CD4-positive, alpha-beta T cell treated with Interleukin-4 for 4 hours (primary cell): ENCODE data around the gene MCOLN2.
A peak's percentile ranks its signal among the peaks of the same experiment; 100 is the strongest.

Source experiments
- DNase-seq: peaks from one replicate; pipeline ENCODE4 v3.0.0-alpha.2; 2020

MCOLN2 gene

DNA sequence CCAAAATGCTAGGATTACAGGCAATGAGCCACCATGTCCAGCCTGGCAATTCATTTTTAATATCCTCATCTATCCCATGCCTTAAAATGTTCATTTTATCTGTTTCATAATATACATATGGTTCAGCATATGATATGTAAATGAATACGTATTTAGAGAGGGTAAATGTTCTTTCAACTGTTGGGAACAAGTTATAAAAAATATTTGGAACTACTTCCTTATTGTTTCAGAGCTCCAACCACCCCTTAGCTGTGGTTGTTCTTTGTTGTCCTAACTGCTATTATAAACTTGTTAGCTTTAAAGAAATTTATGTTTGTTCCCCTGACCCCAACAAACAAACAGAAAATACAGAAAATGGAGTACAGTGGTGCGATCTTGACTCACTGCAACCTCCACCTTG lies 14.5 kb downstream of the MCOLN2 start:
- DNase-seq: no peak

DNA sequence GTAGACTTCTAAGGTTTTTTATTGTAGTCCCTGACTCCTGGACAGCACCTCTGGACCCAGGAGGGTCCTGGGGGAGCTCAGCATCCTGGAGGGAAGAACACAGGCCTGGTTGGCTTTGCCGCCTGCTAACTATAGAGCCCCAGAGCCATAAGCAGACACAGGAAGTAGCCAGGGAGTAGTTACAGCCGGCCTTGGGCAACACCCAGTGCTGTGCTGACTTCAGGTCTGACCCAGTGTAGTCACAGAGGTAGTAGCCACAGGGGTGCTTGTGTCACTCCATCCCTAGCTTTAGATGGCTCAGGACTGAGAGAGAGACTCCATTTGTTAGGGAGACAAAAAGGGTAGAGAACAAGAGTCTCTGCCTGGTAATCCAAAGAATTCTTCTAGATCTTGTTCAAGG lies 21.9 kb downstream of the MCOLN2 start:
- DNase-seq: no peak

DNA sequence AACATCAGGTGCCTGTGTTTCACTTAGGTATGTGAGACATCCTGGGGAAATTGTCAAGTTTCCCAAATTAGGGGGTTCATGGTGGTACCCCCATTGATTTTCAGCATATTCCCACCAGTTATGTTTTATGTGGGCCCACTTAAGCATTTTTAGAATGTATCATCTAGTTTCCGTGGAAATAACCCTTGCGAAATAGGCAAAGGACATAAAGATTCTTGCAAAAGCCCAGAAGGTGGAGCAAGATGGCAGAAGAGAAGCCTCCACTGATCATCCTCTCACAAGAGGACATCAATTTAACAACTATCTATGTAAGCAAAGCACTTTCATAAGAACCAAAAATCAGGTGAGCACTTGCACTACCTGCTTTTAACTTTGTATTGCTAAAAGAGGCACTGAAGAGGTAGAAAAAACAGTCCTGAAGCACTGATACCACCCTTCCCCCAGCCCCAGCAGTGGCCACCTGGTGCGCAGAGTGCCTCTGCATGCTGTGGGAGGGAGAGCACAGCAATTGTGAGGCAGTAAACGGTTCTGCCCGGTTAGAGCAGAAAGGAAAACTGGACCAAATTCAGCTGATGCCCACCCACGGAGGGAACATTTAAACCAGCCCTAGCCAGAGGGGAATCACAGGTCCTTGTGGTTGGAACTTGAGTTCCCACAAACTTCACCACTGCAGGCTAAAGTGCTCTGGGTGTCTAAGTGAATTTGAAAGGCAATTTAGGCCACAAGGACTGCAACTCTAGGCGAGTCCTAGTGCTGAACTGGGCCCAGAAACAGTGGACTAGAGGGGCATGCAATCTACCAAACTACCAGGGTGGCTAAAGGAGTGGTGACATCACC lies 23.2 kb downstream of the MCOLN2 start:
- no peak for DNase-seq

DNA sequence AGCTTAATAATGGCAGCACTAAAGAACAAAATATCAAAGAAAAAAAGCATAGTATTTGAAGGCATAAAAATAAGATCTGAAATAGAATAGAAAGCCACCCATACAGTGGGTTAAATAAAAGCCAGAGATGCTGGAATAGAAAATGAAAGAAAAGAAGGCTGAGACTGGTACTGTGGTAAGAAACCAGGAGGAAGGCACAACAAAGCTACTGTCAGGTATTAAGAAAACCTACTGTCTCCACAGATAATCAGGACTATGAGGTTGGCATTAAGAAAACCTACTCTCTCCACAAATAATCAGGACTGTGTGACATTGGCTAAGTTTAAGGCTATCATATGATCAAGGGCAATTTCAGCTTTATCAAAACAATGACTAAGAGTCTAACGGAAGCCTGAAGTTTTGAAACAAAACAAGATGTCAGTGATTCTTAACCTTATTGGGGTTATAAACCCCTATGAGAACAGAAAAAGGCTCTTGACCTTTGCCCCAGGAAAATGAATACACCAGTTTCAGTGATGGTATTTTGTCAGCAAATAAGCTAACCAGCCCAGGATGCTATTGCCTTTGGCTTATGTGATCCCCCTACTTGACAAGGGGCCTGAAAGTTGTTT lies 24.4 kb downstream of the MCOLN2 start:
- DNase-seq: no peak

DNA sequence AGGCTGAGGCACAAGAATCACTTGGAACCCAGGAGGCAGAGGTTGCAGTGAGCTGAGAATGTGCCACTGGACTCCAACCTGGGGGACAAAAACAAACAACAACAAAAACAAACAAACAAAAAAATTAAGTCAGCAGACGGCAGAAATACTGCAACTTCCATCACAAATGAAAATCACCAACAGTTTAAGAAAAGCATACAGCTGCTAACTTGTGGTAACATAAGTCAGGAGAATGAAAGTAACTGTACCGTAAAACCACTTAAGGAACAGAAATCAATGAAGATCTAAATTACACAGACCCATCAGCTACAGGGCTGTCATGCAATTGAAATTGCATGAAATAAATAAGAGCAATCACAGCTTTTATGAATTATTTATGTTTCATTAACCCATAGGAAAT lies 25.0 kb downstream of the MCOLN2 start:
- DNase-seq: no peak

DNA sequence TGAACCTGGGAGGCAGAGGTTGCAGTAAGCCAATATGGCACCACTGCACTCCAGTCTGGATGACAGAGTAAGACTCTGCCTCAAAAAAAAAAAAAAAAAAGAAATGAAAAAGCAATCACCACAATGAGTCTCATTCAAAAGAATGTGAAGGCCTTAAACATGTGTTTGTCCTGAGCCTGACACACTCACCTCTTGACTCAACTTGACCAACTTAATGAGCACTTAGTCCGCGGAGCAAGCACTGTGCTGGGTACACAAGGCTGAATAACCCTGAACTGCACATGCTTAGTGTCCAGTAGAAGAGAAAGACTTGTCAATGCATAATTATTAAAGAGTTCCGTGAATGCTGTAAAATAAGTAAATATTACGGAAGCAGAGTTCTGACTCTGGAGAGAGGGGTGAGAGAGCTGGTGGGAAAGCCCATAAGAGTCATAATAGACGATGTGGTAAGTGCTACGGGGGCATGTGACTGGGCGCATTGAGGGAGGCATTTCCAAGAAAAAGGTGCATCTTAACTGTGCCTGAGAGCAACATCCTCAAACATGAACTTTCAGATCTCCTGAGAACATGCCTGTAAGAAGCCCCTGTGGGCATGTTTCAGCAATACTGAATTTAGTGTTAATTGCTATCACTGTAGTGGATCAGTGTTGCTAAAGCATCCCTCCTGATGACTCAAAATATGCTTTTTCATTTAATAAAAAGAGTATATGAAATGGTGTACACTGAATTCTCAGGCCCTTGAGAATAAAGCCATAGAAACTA lies 27.2 kb downstream of the MCOLN2 start:
- no peak for DNase-seq

DNA sequence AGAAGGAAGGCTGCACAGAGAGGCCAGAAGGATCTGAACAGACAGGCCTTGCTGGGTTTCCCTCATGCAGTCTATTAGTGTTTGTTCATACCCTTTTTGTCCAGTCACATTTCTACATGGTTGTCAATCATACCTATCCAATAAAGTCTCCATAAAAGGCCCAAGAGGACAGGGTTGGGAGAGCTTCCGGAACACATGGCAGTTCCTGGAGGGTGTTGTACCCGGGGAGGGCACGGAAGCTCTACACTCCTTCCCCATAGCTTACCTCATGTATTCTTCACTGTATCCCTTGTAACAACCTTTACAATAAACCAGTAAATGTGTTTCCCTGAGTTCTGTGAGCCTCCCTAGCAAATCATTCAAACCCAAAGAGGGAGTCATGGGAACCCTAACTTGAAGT lies 28.0 kb downstream of the MCOLN2 start:
- DNase-seq: no peak

DNA sequence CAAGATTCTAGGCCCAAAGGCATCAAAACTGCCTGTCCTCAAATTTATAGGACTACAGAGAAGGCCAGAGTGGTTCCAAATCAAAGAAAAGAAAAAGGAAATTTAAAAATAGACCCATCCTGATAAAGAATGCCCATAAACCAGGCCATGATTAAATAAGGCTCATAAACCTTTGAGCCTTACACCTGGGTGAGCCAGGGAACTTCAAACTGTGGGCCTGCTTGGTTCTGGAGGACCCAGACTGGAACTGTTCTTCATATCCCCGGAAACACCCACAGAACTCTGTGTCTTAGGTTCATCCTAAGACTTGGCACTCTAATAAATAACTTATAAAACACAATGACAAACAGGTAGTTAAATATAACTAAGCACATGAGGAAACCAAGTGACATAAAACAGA lies 28.8 kb downstream of the MCOLN2 start:
- no peak for DNase-seq

DNA sequence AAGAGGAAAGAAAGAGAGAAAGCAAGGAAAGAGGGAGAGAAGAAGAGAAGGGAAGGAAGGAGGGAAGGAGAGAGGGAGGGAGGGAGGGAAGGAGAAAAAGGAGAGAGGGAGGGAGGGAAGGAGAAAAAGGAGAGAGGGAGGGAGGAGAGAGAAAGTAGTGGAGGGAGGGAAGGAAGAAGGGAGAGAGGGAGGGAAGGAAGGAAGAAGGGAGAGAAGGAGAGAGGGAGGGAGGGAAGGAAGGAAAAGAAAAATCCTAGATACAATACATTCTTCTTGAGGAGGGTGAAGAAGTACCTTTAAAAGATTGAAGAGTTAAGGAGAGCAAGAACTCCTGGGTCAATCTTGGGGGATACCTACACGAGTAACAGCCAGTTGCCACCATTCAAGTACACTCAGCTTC lies 29.2 kb downstream of the MCOLN2 start:
- DNase-seq: no peak

DNA sequence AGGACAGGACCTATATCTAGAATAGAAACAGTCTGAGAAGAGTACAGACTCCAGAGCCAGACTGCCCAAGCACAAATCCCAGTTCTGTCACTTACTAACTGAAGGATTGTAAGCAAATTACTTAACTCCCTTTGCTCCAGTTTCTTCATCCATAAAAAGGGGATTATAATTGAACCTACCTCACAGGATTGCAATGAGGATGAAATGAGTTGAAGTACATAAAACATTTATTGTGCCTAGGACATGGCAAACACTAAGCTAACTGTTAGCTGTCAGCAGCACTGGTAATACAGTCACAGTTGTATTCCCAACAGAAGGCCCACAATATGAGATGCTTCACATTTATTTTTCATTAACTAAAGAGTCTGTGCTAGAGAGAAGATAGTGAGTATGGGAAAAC lies 33.9 kb downstream of the MCOLN2 start:
- DNase-seq: no peak

DNA sequence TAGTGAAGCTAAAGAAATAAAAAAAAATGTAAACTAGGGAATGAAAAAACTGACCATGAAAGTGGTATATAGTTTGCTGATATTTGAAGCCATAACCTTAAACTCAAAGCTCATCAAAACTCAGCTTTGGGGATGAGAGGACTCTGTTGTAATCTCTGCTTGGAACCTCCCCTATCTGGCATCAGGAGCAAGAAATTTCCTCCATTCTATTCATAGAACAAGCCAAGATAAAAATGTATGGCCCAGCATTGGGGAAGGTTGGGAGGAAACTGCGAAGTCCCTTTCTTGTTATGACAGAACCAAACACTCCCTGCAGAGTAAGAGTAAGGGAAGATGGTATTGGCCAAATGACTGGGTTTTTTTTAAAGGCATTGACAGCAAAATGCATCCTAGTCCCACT lies 35.6 kb downstream of the MCOLN2 start:
- DNase-seq: no peak

DNA sequence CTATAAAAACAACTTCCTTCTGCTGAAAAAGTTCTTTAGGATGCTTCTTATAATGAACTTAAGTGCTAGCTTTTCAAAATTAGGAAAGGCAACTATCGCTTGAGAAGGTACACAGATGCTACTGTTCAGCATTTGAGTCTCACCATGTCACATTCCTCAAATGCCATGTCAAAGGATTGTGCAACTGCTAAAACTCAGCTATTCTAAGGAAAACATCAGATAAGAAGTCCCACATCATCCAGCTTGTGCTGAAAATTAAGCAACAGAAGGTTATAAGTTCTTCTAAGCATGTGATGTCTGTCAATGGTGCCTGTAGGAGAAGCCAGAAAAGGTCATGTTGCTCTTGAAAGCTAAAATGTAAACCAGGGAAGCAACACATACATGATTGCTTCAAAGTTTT lies 36.5 kb downstream of the MCOLN2 start:
- no peak for DNase-seq

DNA sequence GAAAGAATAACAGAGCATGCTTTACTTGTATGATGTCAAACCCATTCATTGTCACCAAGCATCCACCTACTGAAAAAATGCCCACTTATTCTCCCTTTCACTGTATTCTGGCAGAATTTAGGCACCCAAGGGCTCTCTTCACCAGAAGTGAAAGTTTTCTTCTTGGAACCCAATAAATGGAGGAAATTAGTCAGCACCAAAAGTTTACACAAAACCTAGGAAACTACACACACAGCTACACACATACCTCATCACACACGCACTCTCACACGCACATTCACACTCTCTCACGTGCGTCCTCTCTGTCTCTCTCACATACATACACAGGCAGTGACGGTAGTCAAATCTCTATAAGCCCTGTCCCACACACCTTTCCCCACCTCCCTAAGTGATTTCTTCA lies 37.6 kb downstream of the MCOLN2 start:
- DNase-seq: no peak

DNA sequence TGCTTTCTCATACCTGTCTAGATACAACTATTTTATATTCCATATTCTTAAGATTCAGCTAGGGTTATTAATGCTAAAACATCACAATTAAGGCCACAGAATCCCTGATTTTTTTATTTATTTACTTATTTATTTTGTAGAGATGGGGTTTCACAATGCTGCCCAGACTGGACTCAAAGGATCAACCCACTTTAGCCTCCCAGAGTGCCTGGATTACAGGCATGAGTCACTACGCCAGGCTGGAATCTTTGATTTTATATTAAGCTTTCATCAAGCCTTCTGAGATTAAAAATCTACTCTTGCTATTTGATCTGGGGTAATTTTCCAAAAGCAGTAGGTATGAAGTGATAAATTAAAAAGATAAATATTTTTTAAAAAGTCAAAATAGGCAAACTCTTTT lies 38.9 kb downstream of the MCOLN2 start:
- DNase-seq: no peak

DNA sequence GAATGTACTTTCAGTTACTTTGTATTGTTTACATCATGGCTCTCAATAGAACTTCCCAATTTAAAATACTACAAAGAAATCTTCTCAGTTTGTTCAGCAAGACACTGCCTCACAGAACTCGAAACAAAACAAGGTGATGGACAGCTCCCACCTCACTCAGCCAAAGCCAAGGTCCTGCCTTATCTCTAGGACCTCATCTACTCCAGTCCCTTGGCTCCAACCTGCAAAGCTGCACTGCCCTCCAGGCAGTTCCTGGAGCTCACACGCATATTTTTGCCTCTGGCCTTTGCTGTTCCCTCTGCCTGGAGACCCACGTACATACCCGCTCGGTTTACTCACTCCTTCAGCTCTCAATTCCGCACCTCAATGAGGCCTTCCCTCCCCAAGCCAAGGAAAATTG lies 40.3 kb downstream of the MCOLN2 start:
- DNase-seq: no peak

DNA sequence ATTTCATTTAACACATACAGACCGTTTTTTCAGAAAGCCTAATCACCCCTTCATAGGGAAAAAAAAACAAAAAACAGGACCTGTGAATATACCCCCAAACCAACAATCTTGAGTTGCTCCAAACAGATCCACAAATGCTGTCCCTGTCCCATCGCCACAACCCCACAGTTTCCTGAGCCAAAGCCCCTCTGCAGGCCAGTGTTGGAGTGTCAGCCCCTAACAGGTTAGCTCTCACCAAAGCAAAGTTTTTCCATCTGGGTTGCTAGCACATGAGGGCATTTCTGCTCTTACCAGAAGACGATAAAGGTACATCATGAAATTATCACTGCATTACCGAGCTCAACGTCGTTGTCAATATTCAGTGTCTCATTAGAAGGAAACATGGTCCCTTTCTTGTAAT lies 40.8 kb downstream of the MCOLN2 start:
- DNase-seq: no peak

DNA sequence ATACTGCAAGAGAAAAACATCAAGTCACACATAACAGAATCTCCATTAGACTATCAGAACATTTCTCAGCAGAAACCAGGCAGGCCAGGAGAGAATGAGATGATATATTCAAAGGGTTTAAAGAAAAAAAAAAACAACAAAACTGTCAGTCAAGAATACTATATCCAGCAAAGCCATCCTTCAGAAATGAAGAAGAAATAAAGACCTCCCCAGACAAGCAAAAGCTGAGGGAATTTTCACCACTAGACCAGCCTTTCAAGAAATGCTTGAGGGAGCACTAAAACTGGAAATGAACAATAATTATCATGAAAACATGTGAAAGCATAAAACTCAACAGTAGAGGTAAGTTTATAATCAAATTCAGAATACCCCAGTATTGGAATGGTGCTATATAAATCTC lies 47.2 kb downstream of the MCOLN2 start:
- DNase-seq: no peak

DNA sequence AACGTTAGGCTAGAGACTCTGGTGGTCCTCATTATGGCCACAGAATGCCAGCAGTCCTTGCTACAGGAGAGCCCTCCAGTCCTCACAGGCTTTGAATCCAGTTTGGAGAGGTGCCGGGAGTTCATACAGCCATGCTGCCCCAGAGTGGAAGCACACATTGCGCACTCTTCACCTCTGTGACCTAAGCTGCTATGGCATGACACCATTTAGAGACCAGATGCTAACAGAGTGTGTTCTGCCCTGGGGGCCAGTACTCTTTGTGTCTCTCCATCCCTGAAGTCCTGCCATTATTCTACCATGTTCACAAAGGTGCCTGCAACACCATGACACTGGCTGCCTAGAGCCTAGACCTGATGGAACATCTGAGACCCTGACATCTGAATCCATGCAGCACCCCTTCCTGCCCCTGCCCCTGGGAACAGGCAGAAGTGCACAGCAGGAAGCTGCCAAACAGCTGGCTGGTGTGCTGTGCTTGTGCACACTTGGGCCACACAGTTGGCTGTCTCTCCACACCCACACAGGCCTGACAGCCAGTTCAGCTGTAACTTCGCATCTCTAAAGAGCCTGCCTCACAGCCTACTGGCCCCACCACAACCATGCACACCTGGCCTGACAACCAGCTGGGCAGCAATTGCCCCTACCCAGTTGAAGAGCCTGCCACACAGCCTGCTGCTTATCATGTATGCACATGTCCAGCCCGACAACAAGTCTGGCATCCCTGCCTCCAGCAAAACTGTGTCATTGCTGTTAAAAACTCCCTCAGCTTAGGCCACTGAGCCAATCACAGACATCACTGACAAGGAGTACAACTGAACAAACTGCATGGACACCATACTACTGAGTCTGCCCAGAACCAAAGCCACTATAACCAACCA lies 49.1 kb downstream of the MCOLN2 start:
- DNase-seq: no peak

DNA sequence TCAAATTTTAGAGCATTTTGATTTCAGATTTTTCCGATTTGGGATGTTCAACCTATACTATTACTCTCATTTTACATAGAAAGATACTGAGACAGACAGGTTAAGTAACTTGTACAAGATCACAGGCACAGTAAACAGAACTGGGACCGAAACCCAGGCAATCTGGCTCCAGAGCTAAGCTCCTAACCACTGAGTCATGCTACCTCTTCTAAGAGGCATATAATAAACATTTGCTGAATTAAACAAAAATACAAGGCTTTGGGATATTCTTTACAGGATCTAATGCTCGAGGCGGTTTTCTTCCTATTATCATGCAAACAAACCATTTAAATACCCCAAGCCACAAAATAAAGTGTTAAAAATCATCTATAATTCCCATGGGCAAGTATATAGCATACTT lies 50.3 kb downstream of the MCOLN2 start:
- DNase-seq: no peak

DNA sequence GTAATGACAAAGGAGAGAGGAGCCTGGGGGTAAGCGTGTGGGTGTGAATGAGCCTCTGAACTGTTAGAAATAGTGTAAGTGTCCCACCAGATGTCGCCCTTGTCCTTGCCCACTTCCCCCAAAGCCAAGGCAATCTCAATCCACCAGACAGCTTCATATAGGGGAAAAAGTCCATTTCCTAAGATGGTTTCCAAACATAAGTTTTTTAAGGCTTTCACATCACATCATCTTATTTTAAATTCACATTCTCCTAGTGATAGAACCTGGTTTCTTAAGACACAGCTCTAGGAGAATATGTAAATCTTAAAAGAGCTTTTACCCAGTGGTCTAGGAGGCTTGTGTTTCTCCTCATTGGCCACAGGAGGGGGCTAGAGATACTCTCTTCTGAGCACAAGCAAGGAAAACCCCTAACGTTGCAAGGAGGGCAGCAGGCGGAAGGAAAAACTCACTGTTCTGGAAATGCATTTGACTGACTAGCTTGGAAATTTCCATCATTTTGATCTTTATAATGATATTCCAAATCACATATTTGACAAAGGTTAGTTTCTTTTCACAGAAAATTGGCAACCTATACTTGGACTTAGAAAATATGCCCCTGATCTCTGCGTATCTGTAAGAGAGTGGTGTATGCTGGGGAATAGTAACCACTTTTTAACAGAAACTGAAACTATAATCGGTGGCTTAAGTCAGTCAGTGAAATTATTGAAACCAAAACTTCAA lies 52.0 kb downstream of the MCOLN2 start:
- peak; percentile 90 for DNase-seq

DNA sequence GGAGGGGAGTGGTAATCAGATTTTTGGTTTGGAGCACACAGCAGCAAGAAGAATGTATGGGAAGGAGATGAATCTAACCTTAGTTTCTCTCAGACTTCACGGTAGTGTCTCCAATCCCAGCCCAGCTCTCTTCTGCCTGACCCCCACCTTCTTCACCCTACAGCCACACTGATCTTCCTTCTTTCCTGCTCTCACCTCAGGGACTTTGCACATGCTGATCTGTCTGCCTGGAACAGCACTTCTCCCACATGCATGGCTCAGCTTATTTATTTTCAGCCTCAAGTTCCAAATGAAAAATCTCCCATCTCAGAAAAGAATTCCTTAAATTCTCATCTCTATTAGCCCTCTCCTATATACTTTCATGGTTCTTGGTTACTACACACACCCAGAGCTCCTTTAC lies 55.1 kb downstream of the MCOLN2 start:
- no peak for DNase-seq

DNA sequence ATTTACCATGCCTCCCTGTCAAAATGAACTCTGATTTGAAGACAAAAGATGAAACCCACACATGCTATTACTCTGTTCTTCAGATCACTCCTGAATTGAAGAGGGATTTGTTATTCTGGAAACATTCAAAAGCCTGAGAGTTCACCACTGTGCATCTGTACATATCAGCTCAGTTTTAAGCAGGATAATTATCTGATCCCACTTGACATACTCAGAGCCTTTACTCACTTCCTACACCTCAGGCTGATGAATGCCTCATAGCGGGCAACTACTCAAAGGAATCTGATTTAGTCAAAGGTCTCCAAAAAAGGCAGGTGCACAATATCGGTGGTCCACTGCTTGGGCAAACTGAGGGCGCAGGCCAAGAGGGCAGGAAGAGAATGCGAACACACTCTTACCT lies 56.4 kb downstream of the MCOLN2 start:
- no peak for DNase-seq
